ENCODE measurements around the gene SYCE1L.
"Not testable (repeated sequence)": the region's sequence is repeated elsewhere in the genome, so short reads cannot be mapped to it uniquely, and the experiment has no call there.

The SYCE1L gene

GRCh38 chr16:77199211-77199610 is at the start of gene SYCE1L:
Gene SYCE1L, plus strand, starts transcription at chr16:77199408. Its CDS starts 44 bp downstream, at chr16:77199452.
- DNase-seq (ENCODE audit: low read depth in 2 of 2): no peak

- DNase-seq (ENCODE audit: low read depth in 2 of 2): no peak
These were observed 41.7 kb upstream of the SYCE1L start for GRCh38 chr16:77157346-77158058.

GRCh38 chr16:77158293-77158692 is 40.9 kb upstream of the SYCE1L start:
- no peak for DNase-seq (ENCODE audit: low read depth in 2 of 2)

- DNase-seq (ENCODE audit: low read depth in 2 of 2): no peak
These were observed 34.2 kb upstream of the SYCE1L start for GRCh38 chr16:77165006-77165405.

GRCh38 chr16:77165536-77166236 is 33.5 kb upstream of the SYCE1L start:
- DNase-seq (ENCODE audit: low read depth in 2 of 2): not testable (repeated sequence)

GRCh38 chr16:77166726-77167125 is 32.5 kb upstream of the SYCE1L start:
- DNase-seq (ENCODE audit: low read depth in 2 of 2): no peak

- no peak for DNase-seq (ENCODE audit: low read depth in 2 of 2)
These were observed 30.3 kb upstream of the SYCE1L start for GRCh38 chr16:77168901-77169300.

GRCh38 chr16:77169650-77170236 is 29.5 kb upstream of the SYCE1L start:
- no peak for DNase-seq (ENCODE audit: low read depth in 2 of 2)

- DNase-seq (ENCODE audit: low read depth in 2 of 2): no peak
These were observed 28.4 kb upstream of the SYCE1L start for GRCh38 chr16:77170805-77171204.

GRCh38 chr16:77171745-77172635 is 27.2 kb upstream of the SYCE1L start:
- peak in 1 of 2 experiments; percentile 34 for DNase-seq (ENCODE audit: low read depth in 2 of 2)

GRCh38 chr16:77172951-77173350 is 26.3 kb upstream of the SYCE1L start:
- no peak for DNase-seq (ENCODE audit: low read depth in 2 of 2)

- DNase-seq (ENCODE audit: low read depth in 2 of 2): peak in 1 of 2 experiments; percentile 12
These were observed 16.1 kb upstream of the SYCE1L start for GRCh38 chr16:77183137-77183536.

- not testable (repeated sequence) for DNase-seq (ENCODE audit: low read depth in 2 of 2)
These were observed 12.9 kb upstream of the SYCE1L start for GRCh38 chr16:77186298-77186697.

- no peak for DNase-seq (ENCODE audit: low read depth in 2 of 2)
These were observed 9.1 kb upstream of the SYCE1L start for GRCh38 chr16:77190190-77190477.

GRCh38 chr16:77190478-77191258 is 8.5 kb upstream of the SYCE1L start, which contains the start of gene MON1B:
Gene MON1B, plus strand, starts transcription at chr16:77191190. Its CDS starts 296 bp downstream, at chr16:77191486.
- peak; percentile 97 for DNase-seq (ENCODE audit: low read depth in 2 of 2)

GRCh38 chr16:77191259-77191969 is 7.8 kb upstream of the SYCE1L start:
- no peak for DNase-seq (ENCODE audit: low read depth in 2 of 2)

- DNase-seq (ENCODE audit: low read depth in 2 of 2): no peak
These were observed 5.8 kb upstream of the SYCE1L start for GRCh38 chr16:77193377-77193776.

- DNase-seq (ENCODE audit: low read depth in 2 of 2): no peak
These were observed 4.6 kb upstream of the SYCE1L start for GRCh38 chr16:77194295-77195231.

- DNase-seq (ENCODE audit: low read depth in 2 of 2): no peak
These were observed 3.8 kb upstream of the SYCE1L start for GRCh38 chr16:77195411-77195810.

Data from fibroblast of skin of left quadriceps (primary cell).